ENCODE measurements around the gene PPIA.
A peak's percentile ranks its signal among the peaks of the same experiment; 100 is the strongest.

The PPIA gene

DNA sequence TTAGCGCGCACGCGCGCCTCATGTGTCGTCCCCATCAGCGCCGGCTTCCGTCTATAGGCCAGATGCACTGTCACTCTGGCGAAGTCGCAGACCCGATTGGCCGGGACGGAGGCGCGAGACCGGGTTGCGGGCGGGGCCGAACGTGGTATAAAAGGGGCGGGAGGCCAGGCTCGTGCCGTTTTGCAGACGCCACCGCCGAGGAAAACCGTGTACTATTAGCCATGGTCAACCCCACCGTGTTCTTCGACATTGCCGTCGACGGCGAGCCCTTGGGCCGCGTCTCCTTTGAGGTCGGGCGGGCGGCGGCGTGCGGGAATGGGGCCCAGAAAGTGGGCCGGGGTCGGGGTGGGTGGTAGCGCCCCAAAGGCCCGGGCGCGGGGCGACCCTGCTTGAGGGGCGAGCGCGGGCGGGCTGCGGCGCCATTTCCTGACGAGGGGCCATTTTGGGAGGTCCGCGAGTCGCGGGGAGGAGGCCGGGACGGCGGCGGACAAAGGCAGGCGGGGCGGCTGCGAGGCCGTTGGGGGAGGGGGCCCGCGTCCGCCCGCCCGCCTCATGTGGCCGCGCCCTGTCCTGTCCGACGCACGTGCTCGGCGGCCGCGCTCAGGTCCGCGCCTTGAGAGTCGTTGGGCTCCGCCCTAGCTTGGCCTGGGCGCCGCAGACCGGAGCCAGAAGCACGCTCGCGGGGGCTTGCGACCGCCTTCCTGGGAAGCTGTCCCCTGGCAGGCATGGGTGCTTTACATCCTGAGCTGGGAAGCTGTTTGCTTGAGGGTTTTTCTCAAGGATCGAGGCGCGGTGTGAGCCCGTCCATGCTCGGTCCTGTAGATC, at the start of gene PPIA:
Gene PPIA (plus strand): TSS at position 178 of the 825 bp plus-strand sequence. CDS start 44 bp downstream, at position 222.
- DNase-seq, result peak; percentile 99

DNA sequence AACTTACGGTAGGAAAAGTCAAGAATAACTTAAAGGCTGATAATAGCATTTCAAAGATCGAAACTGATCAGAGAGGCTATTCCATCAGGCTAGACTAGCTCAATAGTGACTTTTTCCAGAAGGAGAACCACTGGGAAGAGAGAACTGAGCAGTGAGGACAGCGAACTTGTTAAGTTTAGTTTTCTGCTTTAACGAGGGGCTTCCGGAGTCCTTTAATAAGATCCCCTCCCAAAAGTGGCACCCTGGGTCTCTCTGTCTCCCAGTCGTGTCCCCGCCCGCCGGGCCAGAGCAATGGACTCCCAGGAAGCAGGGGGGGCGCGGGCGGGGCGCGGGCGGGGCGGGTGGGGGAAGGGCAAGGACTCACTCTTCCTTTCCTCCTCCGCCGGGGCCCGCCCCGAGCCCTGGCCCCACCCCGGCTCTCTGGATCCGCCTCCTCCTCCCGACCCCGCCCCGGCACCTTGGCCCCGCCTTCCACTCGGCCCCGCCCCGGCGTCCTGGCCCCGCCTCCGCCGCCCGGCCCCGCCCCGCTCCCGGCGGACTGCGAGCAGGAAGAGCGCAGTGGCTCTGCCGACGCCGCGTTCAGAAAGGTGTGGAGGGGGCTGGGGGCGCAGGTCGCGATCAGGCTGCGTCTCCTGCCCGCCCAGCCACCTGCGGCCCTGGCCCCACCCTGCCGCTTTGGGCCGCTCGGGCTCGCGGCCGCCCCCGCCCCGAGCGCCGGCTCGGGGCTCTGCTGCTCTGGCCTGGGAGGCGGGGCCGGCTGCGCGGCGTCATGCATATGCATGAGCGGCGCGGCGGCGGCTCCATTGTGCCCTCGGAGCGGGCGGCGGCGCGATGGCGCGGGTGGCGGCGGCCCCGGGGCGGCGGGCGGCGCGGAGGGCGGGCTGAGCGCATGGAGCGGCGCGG, 48.2 kb upstream of the PPIA start, which contains the start of gene ZMIZ2:
Gene ZMIZ2 (plus strand): TSS at position 803 of the 903 bp plus-strand sequence. CDS start 7,403 bp downstream, outside the sequence.
- peak; percentile 99 for DNase-seq

DNA sequence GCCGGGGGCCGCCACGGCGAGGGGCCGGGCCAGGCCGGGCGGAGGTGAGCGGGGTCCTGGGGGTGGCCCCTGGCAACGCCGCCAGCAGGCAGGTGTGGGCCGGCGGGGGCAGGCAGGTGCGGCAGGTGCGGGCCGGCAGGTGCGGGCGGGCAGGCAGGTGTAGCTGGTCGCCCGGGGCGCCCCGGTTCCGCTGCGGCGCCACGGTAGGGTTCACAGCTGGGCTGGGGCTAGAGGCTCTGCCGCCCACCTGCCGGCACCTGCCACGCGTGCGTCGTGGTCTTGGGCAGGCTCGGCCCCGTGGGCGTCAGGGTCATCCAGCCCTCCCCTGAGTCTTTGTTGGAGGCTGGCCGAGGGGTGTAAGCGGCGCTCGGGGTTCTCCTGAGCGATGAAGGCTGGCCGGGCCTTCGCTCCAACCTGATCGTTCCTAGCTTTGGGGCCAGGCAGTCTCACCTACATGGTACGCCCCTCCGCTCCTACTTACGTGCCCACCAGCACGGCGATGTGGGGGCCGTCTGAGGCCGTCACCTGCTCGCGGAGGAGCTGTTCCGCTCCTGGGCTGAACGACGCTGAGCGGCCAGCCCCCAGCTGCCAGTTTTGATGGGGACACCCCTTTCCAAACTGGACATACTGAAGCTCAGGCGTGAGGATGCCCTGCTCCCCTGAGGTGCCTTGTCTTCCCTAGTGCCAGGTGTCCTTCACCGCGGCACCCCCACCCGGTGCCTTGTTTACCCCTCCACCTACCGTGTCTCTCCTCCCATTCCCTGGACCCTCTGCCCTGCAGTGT, 47.3 kb upstream of the PPIA start:
- peak; percentile 71 for DNase-seq

DNA sequence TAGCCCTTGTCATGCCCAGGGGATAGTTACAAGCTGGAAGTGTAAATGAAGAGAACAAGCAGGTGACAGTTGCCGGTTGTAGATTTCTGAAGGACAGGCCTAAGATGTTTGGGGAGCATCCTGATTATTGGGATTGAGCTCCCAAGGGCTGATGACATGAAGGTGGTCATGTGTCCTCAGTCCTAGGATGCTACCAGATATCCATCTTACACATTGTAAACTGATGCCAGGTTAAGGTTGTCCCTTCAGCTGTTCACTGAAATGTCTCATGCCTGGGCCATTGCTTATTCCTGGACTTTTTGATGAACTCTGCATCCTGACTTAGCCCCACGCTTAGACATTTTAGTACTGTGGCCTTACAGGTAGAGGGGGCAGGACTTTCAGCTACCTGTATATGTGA, 46.5 kb upstream of the PPIA start:
- no peak for DNase-seq

DNA sequence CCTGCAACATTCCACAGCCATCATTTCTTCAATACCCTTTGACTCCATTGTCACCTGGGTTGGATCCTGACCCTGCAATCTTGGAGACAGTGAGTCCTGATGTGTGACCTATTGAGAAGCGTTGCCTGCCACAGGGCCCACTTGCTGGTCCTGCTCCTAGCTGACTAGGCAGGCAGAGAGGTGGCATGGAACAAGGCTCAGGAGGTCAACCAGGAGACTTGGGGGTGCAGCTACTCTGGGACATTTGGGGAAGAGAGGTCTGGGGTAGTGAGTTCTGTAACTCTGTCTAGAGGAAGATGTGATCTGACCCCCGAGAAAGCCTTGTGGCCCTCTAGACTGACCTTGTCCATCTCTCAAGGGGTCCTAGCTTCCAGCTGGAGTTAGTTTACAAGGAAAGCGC, 46.1 kb upstream of the PPIA start:
- no peak for DNase-seq

DNA sequence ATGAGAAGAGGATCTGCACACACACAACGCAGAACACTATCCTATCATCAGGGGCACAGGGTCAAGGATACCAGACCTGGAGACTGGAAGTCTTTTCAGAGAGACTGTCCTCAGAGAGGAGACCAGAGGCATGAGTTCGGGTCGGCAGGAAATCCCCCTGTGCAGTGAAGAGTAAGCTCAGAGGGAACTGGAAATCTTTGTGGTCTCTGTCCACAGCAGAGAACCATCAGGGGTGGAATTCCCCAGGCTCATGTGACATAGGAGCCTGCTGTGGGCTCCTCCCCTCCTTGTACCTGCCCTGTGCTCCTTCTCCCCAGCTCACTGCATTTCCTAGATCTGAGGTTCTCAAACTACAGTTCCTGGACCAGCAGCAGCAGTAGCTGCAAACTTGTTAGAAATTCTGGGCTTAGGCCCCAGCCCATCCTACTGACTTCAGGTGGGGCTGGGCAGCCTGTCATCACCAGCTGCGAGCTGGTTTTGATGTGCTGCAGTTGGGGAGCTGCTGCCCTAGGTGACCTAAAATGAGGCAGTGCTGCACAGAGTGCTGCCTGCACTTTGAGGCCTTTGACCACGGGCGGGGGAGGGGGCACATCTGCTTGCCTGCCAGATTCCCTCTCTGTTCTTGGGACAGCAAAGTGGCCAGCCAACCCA, 45.4 kb upstream of the PPIA start:
- DNase-seq, result peak; percentile 73

DNA sequence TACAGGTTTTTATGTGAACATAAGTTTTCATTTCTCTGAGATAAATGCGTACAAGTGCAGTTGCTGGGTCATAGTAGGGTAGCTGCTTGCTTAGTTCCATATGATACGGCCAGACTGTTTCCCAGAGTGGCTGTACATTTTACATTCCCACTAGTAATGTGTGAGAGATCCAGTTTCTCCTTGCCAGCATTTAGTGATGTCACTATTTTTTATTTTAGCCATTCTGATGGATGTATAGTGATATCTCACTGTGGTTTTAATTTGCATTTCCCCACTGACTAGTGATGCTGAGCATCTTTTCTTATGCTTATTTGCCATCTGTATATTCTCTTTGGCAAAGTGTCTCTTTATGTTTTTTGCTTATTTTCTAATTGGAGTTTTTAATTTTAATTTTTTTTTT, 43.7 kb upstream of the PPIA start:
- DNase-seq, result no peak

DNA sequence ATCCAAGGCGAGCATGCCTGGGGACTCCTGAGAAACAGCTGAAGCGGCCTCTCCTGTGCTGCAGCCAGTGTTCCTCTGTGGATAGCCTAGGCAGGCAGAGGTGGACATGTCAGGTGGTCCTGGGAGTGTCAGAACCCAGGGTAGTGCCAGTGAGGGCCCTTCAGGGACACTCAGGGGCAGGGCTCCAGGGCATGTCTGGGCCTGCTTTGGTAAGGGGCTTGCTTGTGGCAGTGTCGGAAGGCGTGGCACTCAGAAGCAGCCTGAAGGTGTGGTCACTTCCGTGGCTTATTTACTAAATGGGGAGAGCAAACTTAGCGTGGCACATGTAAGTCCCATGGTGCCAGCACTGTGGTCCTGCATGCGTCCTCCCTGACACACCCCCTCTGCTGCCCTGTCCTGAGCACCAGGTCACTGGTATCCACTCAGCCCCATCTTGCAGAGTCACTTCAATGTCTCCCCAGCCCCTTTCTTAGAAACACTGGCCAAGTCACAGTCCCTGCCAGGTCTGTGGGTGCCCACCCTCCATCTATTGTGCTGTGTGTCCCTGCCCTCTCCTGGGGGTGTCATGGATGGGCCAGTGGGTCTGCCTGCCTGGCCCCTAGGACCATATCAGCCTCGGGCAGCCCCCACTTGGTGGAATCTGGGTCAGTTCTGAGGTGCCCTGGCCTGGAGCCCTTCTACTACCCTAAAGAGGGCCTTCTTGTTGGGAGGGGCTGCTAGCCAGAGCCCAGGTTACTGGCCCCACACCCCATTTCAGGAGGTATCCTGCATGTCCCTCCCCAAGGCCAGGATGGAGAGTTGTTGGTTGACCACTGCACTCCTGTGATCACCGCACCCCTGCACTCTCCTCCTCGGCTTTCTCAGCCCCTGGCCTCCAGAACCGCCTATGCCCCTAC, 41.4 kb upstream of the PPIA start:
- no peak for DNase-seq

DNA sequence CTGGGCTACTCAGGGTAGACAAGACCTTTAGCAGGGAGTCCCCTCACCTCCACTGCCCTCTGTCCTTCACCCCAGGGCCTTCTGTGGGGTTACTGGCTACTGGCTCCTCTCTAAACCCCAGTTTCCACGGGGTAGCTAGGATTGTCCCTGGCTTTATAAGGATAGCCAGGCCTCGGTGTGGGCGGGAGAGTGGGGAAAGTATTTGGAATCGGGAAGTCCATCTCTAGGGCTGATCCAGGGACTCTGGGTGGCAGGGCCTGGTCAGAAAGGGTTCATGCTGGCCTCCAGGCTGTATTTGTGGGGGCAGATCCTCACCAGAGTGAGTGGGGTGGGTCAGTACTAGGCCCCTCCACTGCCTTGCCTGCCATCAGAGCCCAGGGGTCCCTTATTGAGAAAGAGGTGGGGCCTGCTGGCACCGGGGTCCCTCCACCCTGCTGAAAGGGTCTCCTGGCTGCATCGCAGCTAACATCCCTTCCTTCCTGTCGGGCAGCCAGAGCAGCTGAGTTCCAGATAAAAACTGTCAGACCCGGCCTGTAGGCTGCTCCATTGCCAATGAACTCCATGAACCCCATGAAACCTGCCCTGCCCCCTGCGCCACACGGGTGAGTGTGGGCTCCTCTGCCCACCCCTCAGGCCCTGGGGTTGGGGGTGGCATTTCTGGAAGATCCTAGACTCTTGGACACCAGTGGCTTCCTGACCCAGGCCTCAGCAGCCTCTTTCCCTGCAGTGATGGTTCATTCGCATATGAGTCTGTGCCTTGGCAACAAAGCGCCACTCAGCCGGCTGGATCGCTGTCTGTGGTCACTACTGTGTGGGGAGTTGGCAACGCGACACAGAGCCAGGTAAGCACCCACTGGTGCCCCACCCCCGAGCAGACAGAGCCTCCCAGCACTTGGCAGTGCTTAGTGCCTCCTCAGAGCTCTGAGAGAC, 40.5 kb upstream of the PPIA start:
- DNase-seq, result no peak

DNA sequence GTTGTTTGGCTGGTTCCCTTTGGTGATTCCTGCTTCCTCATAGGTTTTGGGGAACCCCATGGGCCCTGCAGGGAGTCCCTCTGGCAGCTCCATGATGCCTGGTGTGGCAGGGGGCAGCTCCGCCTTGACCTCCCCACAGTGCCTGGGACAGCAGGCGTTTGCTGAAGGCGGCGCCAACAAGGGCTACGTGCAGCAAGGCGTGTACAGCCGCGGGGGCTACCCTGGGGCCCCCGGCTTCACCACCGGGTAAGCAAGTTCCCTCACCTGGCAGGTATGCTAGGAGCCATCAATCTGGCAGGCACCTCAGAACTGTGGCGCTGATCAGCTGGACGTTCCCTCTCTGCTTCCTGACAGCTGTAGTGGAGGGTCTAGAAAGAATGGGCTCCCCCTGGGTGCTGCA, 39.6 kb upstream of the PPIA start:
- DNase-seq, result no peak

DNA sequence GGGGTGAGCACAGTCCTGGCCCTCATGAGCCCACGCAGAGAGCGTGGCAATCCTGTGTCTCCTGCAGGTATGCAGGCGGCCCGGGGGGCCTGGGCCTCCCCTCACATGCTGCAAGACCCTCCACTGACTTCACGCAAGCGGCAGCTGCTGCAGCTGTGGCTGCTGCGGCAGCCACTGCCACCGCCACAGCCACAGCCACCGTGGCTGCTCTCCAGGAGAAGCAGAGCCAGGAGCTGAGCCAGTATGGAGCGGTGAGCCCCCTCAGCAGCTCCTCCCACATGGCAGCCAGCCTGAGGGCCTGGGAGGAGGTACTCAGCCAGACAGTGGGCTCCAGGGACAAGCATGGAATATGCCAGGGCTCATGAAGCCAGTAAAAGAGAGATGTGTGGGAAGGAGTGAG, 39.2 kb upstream of the PPIA start:
- no peak for DNase-seq

DNA sequence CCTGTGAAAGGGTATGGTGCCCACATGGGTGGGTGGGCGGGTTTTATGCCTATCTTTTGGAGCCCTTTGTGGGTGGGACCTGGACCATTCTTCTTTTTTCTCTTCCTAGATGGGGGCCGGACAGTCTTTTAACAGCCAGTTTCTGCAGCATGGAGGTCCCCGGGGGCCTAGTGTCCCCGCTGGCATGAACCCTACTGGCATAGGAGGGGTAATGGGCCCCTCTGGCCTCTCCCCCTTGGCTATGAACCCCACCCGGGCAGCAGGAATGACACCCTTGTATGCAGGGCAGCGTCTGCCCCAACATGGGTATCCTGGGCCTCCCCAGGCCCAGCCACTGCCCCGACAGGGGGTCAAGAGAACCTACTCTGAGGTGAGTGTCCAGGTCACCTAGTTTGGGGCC, 38.7 kb upstream of the PPIA start:
- no peak for DNase-seq

DNA sequence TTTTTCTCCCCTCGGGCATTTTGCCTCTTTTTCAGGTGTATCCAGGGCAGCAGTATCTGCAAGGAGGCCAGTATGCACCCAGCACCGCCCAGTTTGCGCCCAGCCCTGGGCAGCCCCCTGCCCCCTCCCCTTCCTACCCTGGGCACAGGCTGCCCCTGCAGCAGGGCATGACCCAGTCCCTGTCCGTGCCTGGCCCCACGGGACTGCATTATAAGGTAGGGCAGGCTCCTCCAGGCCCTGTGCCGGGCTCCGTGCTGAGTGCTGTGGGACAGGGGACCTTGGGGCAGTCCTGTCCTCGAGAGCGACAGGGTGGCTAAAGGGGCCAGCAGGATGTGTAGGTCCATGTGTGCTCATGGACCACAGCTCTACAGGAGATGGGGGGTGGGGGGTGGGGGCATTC, 37.2 kb upstream of the PPIA start:
- no peak for DNase-seq

DNA sequence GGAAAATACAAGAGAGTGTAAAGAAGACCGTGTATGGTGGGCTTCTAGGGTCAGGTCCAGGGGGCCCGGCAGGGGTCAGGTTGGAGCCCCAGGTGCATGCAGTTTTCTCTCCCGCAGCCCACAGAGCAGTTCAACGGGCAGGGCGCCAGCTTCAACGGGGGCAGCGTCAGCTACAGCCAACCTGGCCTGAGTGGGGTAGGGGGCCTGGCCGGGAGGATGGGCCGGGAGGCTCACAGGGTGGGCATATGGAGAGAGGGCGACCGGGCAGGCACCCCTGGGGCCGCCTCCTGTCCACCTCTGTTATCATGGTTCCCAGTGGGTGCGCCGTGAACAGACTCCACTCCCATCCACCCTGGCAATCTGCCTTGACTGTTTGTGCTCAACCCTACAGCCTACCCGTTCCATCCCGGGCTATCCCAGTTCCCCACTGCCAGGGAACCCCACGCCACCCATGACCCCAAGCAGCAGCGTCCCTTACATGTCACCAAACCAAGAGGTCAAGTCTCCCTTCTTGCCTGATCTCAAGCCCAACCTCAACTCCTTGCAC, 36.4 kb upstream of the PPIA start:
- DNase-seq, result no peak

DNA sequence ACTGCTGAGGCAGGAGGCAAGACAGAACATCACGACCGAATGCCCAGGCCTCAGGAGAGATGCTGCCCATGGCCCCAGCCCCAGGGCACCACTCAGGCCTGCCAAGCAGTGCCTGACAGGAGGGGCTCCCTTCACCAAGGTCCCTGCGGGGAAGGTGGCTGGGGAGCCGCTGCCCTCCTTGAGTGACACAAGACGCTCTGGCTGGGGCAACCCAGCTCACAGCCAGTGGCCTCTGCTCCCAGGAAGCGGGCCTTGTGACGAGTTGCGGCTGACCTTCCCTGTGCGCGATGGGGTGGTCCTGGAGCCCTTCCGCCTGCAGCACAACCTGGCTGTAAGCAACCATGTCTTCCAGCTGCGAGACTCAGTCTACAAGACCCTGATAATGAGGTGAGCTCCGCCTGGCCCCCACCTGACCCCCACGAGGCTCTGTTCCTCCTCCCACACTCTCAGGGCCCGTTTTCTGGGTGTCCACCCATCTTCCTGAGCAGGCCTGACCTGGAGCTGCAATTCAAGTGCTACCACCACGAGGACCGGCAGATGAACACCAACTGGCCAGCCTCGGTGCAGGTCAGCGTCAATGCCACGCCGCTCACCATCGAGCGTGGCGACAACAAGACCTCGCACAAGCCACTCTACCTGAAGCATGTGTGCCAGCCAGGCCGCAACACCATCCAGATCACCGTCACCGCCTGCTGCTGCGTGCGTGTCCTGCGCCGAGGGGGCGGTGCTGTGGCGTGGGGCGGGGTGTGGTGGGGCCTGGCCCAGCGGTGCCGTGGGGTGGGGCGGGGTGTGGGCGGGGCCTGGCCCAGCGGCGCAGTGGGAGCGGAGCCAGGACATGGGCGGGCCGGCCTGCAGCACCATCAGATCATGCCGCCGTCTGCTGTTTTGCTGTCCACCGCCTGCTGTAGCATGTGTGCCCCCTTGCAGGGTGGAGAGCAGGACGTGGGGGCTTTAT, 35.0 kb upstream of the PPIA start:
- DNase-seq, result no peak

DNA sequence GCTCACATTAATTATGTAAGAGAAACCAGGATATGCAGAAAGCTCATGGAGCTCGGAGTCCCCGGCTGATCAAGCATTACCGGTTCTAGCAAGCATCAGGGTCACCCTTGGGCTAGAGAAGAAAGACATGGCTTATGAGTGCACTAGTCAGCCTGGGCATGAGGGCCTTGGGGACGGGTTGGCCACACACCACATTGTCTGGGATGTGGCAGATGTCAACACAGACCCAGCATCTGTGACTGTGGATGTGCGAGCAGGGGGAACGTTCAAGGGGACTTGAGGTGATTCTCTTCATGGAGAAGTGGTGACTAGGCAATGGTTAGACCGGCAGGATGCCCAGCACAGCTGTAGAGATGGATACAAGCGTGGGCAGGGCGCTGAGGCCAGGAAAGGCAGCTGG, 34.2 kb upstream of the PPIA start:
- DNase-seq, result no peak

DNA sequence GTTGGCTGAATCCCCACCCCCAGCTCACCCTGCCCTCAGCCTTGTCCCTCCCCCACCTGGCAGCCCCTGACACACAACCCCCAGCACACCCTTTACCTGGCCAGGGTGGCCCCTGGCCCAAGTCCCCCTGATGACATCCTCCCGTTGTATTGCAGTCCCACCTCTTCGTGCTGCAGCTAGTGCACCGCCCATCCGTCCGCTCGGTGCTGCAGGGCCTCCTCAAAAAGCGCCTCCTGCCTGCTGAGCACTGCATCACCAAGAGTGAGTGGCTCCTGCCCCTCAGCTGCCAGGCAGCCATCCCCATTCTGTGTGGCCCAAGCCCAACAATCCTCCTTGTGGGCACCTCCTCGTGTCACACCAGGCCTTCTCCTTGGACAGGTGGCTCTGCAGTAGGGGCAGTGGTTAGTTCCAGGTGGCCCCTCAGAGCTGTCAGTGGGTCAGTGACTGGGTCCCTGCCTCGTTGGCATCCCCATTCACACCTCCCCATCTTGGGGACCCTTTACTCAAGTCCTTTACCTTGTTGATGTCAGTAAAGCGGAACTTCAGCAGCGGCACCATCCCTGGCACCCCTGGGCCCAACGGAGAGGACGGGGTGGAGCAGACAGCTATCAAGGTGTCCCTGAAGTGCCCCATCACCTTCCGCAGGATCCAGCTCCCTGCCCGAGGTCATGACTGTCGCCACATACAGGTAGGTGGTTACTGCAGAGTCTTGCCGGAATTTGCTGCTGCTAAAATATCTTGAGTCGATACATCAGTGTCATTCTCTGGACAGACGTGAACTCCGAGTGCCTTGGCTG, 33.6 kb upstream of the PPIA start:
- no peak for DNase-seq

DNA sequence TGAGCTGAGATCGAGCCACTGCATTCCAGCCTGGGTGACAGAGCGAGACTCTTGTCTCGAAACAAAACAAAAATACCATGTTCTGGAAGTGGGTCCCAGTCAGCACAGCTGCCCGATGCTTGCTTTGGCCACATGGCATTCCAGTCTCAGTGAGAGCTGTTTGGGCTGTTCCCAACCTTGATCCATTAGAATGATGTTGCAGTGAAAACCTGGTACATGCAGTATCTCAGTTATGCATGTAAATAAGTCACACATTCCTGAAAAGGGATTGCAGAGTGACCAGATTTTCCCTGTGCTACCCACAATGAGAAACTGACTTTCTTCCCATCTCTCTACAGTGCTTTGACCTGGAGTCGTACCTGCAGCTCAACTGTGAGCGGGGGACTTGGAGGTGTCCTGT, 32.4 kb upstream of the PPIA start:
- no peak for DNase-seq
